ENCODE results near the gene STPG3. TPM values are rescaled to one million over a fixed set of nuclear protein-coding genes. Genes with fewer than 3 reads are reported as not detected.
A peak's percentile ranks its signal among the peaks of the same experiment; 100 is the strongest.
"Not testable (repeated sequence)": the region's sequence is repeated elsewhere in the genome, so short reads cannot be mapped to it uniquely, and the experiment has no call there.

The STPG3 gene
- total RNA-seq, 5 donors from 2014 or later (not counting 1 experiment from before 2014, with no cell fraction given) = 0.54 TPM; not detected in 4

GRCh38 chr9:137256362-137256761 lies 5.3 kb downstream of the STPG3 start:
- Mint-ChIP-seq H3K9me3 (no peaks in the 10 kb centered on the region), H3K36me3 (peaks cover 9% of the 10 kb centered on the region), H3K4me1 (peaks cover 11 to 16% (median 15%) of the 10 kb centered on the region in 3 donors), H3K4me3 (peak overlapping the region; percentile 82 to 90 (median 85)), H3K27me3 (no peaks in the 10 kb centered on the region), H3K27ac (no peak overlapping the region)
- Histone ChIP-seq H3K27ac (ENCODE audit: low read length) (peak overlapping the region; percentile 23), H3K36me3 (ENCODE audit: control insufficient read depth in 2 of 2, extremely low read depth in 1 of 2, insufficient read depth in 1 of 2, low read length in 1 of 2) (peaks cover 0 to 19% of the 10 kb centered on the region in 2 donors), H3K4me1 (ENCODE audit: control insufficient read depth in 1 of 2, extremely low read depth in 1 of 2, insufficient read depth in 2 of 2, low read length in 2 of 2) (peaks cover 4 to 28% of the 10 kb centered on the region in 2 experiments), H3K9me3 (no peaks in the 10 kb centered on the region), H3K27me3 (replicated peaks in 1 of 2; ENCODE audit: control insufficient read depth in 2 of 2, extremely low read depth in 1 of 2, insufficient read depth in 2 of 2, low read length in 1 of 2) (no peaks in the 10 kb centered on the region), H3K4me3 (ENCODE audit: control insufficient read depth in 1 of 2, extremely low read depth in 1 of 2, low read length in 1 of 2) (peak overlapping the region; percentile 75 to 87)
- 91% methylated on average over 15 of the region's 15 CpGs for WGBS (ENCODE audit: insufficient coverage)
- POLR2A ChIA-PET = interaction anchor here in 1 of 2 donors (2.9 kb wide), 1 partner anchor 16 kb away, joined by 16 read pairs; the partner anchor contains the start of gene TUBB4B
- no peak for ATAC-seq (replicated peaks in 1 of 4)
- DNase-seq = no peak
- CTCF ChIA-PET = interaction anchor here in 1 of 2 donors (0.8 to 1.4 kb wide), 3 partner anchors 15 to 127 kb away, joined by 3 to 4 read pairs (median 3); partner anchors contain the start of gene TUBB4B

- Mint-ChIP-seq H3K27me3 (no peaks in the 10 kb centered on the region), H3K27ac (no peak overlapping the region), H3K4me3 (peak overlapping the region; percentile 82 to 90 (median 85)), H3K4me1 (peaks cover 11 to 18% (median 15%) of the 10 kb centered on the region in 3 donors), H3K9me3 (no peaks in the 10 kb centered on the region), H3K36me3 (peaks cover 13% of the 10 kb centered on the region)
- CTCF ChIA-PET = interaction anchor here in 1 of 2 donors (0.8 to 1.4 kb wide), 3 partner anchors 16 to 127 kb away, joined by 3 to 4 read pairs (median 3); partner anchors contain the start of gene TUBB4B
- POLR2A ChIA-PET = interaction anchor here in 1 of 2 donors (0.6 kb wide), 1 partner anchor 972 kb away, joined by 3 read pairs; no protein-coding TSS in a partner anchor
- Histone ChIP-seq H3K9me3 (no peaks in the 10 kb centered on the region), H3K27me3 (replicated peaks in 1 of 2; ENCODE audit: control insufficient read depth in 2 of 2, extremely low read depth in 1 of 2, insufficient read depth in 2 of 2, low read length in 1 of 2) (no peaks in the 10 kb centered on the region), H3K27ac (ENCODE audit: low read length) (no peak overlapping the region), H3K4me3 (ENCODE audit: control insufficient read depth in 1 of 2, extremely low read depth in 1 of 2, low read length in 1 of 2) (no peak overlapping the region), H3K36me3 (ENCODE audit: control insufficient read depth in 2 of 2, extremely low read depth in 1 of 2, insufficient read depth in 1 of 2, low read length in 1 of 2) (peaks cover 0 to 19% of the 10 kb centered on the region in 2 donors), H3K4me1 (ENCODE audit: control insufficient read depth in 1 of 2, extremely low read depth in 1 of 2, insufficient read depth in 2 of 2, low read length in 2 of 2) (peaks cover 4 to 28% of the 10 kb centered on the region in 2 experiments)
- ATAC-seq (replicated peaks in 1 of 4) (no peak), DNase-seq (no peak)
- WGBS (ENCODE audit: insufficient coverage) = 86% methylated on average over 12 of the region's 15 CpGs
These were observed 5.8 kb downstream of the STPG3 start for GRCh38 chr9:137256856-137257255.

GRCh38 chr9:137262173-137262908 lies 11.3 kb downstream of the STPG3 start:
- H3K27ac ChIP-seq (ENCODE audit: low read length); H3K4me3 Mint-ChIP-seq; H3K9me3 Mint-ChIP-seq; H3K4me3 ChIP-seq (ENCODE audit: control insufficient read depth in 1 of 2, extremely low read depth in 1 of 2, low read length in 1 of 2); H3K9me3 ChIP-seq; CTCF ChIA-PET; H3K4me1 ChIP-seq (ENCODE audit: control insufficient read depth in 1 of 2, extremely low read depth in 1 of 2, insufficient read depth in 2 of 2, low read length in 2 of 2); H3K27ac Mint-ChIP-seq; ATAC-seq (replicated peaks in 1 of 4); DNase-seq; H3K4me1 Mint-ChIP-seq; POLR2A ChIA-PET; H3K27me3 Mint-ChIP-seq; H3K27me3 ChIP-seq (replicated peaks in 1 of 2; ENCODE audit: control insufficient read depth in 2 of 2, extremely low read depth in 1 of 2, insufficient read depth in 2 of 2, low read length in 1 of 2): not testable (repeated sequence)
- peaks cover 18% of the 10 kb centered on the region for H3K36me3 Mint-ChIP-seq
- WGBS (ENCODE audit: insufficient coverage) = 100% methylated on average over 1 of the region's 15 CpGs
- H3K36me3 ChIP-seq (ENCODE audit: control insufficient read depth in 2 of 2, extremely low read depth in 1 of 2, insufficient read depth in 1 of 2, low read length in 1 of 2) = peaks cover 14 to 35% of the 10 kb centered on the region in 2 donors

- H3K4me1 ChIP-seq (ENCODE audit: control insufficient read depth in 1 of 2, extremely low read depth in 1 of 2, insufficient read depth in 2 of 2, low read length in 2 of 2) = peaks cover 0 to 5% of the 10 kb centered on the region in 2 experiments
- Mint-ChIP-seq H3K27me3 (no peaks in the 10 kb centered on the region), H3K27ac (no peak overlapping the region), H3K4me3 (no peak overlapping the region), H3K9me3 (no peaks in the 10 kb centered on the region), H3K36me3 (peaks cover 18% of the 10 kb centered on the region), H3K4me1 (peaks cover 0 to 2% (median 0%) of the 10 kb centered on the region in 3 donors)
- 92% methylated on average over 24 of the region's 24 CpGs for WGBS (ENCODE audit: insufficient coverage)
- no peak overlapping the region for H3K4me3 ChIP-seq (ENCODE audit: control insufficient read depth in 1 of 2, extremely low read depth in 1 of 2, low read length in 1 of 2)
- ATAC-seq (replicated peaks in 1 of 4) (no peak), DNase-seq (no peak)
- ChIA-PET POLR2A (no interaction called here), CTCF (no interaction called here)
- no peaks in the 10 kb centered on the region for H3K9me3 ChIP-seq
- no peak overlapping the region for H3K27ac ChIP-seq (ENCODE audit: low read length)
- H3K36me3 ChIP-seq (ENCODE audit: control insufficient read depth in 2 of 2, extremely low read depth in 1 of 2, insufficient read depth in 1 of 2, low read length in 1 of 2) = peaks cover 14 to 38% of the 10 kb centered on the region in 2 donors
- no peaks in the 10 kb centered on the region for H3K27me3 ChIP-seq (replicated peaks in 1 of 2; ENCODE audit: control insufficient read depth in 2 of 2, extremely low read depth in 1 of 2, insufficient read depth in 2 of 2, low read length in 1 of 2)
These were observed 11.8 kb downstream of the STPG3 start for GRCh38 chr9:137262909-137263285.

GRCh38 chr9:137263506-137263905 lies 12.4 kb downstream of the STPG3 start:
- POLR2A ChIA-PET = interaction anchor here in 1 of 2 donors (0.6 kb wide), 1 partner anchor 101 kb away, joined by 3 read pairs; no protein-coding TSS in a partner anchor
- H3K4me3 Mint-ChIP-seq = no peak overlapping the region
- no peaks in the 10 kb centered on the region for H3K27me3 Mint-ChIP-seq
- H3K27ac Mint-ChIP-seq = no peak overlapping the region
- H3K36me3 ChIP-seq (ENCODE audit: control insufficient read depth in 2 of 2, extremely low read depth in 1 of 2, insufficient read depth in 1 of 2, low read length in 1 of 2) = peaks cover 14 to 42% of the 10 kb centered on the region in 2 donors
- peaks cover under 1 to 2% (median 2%) of the 10 kb centered on the region in 3 donors for H3K4me1 Mint-ChIP-seq
- no peak overlapping the region for H3K27ac ChIP-seq (ENCODE audit: low read length)
- no peaks in the 10 kb centered on the region for H3K9me3 Mint-ChIP-seq
- H3K9me3 ChIP-seq = no peaks in the 10 kb centered on the region
- H3K36me3 Mint-ChIP-seq = peaks cover 19% of the 10 kb centered on the region
- CTCF ChIA-PET = no interaction called here
- H3K4me1 ChIP-seq (ENCODE audit: control insufficient read depth in 1 of 2, extremely low read depth in 1 of 2, insufficient read depth in 2 of 2, low read length in 2 of 2) = peaks cover 0 to 5% of the 10 kb centered on the region in 2 experiments
- H3K4me3 ChIP-seq (ENCODE audit: control insufficient read depth in 1 of 2, extremely low read depth in 1 of 2, low read length in 1 of 2) = no peak overlapping the region
- no peaks in the 10 kb centered on the region for H3K27me3 ChIP-seq (replicated peaks in 1 of 2; ENCODE audit: control insufficient read depth in 2 of 2, extremely low read depth in 1 of 2, insufficient read depth in 2 of 2, low read length in 1 of 2)
- 97% methylated on average over 7 of the region's 10 CpGs for WGBS (ENCODE audit: insufficient coverage)
- no peak for ATAC-seq (replicated peaks in 1 of 4)
- no peak for DNase-seq

GRCh38 chr9:137264067-137264466 lies 13.0 kb downstream of the STPG3 start:
- 98% methylated on average over 22 of the region's 22 CpGs for WGBS (ENCODE audit: insufficient coverage)
- Histone ChIP-seq H3K9me3 (no peaks in the 10 kb centered on the region), H3K36me3 (ENCODE audit: control insufficient read depth in 2 of 2, extremely low read depth in 1 of 2, insufficient read depth in 1 of 2, low read length in 1 of 2) (peaks cover 17 to 42% of the 10 kb centered on the region in 2 donors), H3K27ac (ENCODE audit: low read length) (no peak overlapping the region), H3K4me1 (ENCODE audit: control insufficient read depth in 1 of 2, extremely low read depth in 1 of 2, insufficient read depth in 2 of 2, low read length in 2 of 2) (peaks cover 0 to 5% of the 10 kb centered on the region in 2 experiments), H3K4me3 (ENCODE audit: control insufficient read depth in 1 of 2, extremely low read depth in 1 of 2, low read length in 1 of 2) (no peak overlapping the region), H3K27me3 (replicated peaks in 1 of 2; ENCODE audit: control insufficient read depth in 2 of 2, extremely low read depth in 1 of 2, insufficient read depth in 2 of 2, low read length in 1 of 2) (no peaks in the 10 kb centered on the region)
- POLR2A ChIA-PET = interaction anchor here in 1 of 2 donors (0.6 kb wide), 1 partner anchor 101 kb away, joined by 3 read pairs; no protein-coding TSS in a partner anchor
- Mint-ChIP-seq H3K27ac (no peak overlapping the region), H3K9me3 (no peaks in the 10 kb centered on the region), H3K36me3 (peaks cover 20% of the 10 kb centered on the region), H3K4me3 (no peak overlapping the region), H3K4me1 (peaks cover 3 to 7% (median 6%) of the 10 kb centered on the region in 3 donors), H3K27me3 (no peaks in the 10 kb centered on the region)
- CTCF ChIA-PET = no interaction called here
- DNase-seq = no peak
- ATAC-seq (replicated peaks in 1 of 4) = no peak
